ENCODE results near the gene KCNIP1.

GRCh38 chr5:170536525-170536924, 32.7 kb downstream of the KCNIP1 start:
- TF ChIP-seq CTCF (optimal IDR thresholded peaks at IDR 0.05 in 1 of 3, IDR thresholded peaks at IDR 0.05 in 1 of 3, conservative IDR thresholded peaks at IDR 0.05 in 1 of 3; ENCODE audit: extremely low read depth in 1 of 3, insufficient read depth in 2 of 3, low read length in 3 of 3) (no peak), EZH2 (IDR thresholded peaks at IDR 0.05; ENCODE audit: low read length) (no peak)

Measured in keratinocyte (primary cell).